ENCODE measurements around the gene FBXW8. TPM values are rescaled to one million over a fixed set of nuclear protein-coding genes. Genes with fewer than 3 reads are reported as not detected.

The FBXW8 gene
- total RNA-seq, 1 donor from 2014 or later: 12.8 TPM

DNA sequence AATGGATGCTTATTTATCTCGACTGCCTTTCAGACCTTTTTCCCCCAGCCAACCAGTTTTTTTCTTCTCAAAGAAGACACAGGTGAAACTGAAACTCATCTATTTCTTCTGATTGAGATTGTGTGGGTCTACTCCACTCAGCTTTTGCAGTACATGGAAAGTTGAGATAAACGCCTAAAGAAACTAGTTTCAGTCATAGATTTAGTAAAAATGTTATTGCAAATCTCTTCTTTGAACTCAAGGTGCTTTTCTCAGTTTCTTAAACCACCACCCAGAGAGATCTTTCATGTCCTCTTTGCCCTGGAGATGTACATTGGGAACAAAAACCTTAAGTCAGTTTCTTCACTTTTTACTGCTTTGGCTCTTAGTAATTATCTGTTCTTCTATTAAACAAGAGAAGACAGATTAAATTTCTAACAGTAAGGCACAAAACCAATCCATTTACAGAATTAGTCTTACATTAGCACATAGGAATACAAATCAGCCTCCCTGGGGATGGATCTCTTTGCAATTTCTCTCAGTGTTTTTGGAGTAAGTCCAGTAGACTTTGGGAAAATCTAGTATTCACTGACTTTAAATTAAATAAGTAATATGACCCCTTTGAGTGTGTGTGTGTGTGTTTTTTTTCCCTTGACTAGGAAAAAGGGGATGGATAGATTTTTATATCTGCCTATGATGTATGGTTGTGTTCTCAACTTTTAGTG, 11.6 kb downstream of the FBXW8 start:
- DNase-seq (ENCODE audit: low spot score): no peak

DNA sequence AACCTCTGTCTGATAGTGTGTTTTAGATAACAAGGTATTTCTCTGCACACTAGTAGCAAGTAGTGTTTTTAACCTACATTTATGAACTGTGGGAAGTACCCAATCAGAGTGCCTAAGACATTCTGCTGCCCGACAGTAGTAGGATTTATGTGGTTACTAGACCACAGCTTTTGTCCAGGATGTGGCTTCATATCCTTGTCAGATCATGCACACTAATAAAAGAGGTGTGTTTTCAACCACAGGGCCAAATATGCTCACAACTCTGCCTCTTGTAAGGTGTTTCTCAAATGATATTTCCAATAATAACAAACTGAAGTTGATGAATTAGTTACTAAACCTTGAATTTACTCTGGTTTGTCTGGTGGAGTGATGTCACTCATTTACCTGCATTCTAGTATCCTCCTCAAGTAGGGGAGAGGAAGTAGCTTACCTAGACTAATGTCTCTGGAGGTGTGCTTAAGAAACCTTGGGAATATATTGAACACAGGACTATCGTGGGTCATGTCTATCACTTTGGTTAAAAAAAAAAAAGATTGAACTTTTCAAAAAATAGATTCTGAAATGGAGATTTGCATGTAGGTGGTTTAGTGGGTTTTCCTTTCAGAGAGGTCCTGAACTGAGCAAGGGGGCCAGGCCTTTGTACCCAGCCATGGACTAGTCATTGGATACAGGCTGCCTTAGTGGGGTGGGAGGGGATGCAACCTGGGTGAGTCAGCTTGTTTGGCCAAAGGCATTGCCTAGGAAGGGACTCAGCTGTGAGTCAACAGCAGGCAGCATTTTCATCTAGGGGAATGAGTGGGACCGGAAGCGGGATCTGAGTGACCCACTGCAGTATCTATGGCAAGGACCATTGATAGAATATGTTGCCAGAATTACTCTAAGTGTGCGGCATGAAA, 14.1 kb downstream of the FBXW8 start:
- no peak for DNase-seq (ENCODE audit: low spot score)

- DNase-seq (ENCODE audit: low spot score): no peak
These were observed 15.8 kb downstream of the FBXW8 start for GRCh38 chr12:116926283-116927243.

DNA sequence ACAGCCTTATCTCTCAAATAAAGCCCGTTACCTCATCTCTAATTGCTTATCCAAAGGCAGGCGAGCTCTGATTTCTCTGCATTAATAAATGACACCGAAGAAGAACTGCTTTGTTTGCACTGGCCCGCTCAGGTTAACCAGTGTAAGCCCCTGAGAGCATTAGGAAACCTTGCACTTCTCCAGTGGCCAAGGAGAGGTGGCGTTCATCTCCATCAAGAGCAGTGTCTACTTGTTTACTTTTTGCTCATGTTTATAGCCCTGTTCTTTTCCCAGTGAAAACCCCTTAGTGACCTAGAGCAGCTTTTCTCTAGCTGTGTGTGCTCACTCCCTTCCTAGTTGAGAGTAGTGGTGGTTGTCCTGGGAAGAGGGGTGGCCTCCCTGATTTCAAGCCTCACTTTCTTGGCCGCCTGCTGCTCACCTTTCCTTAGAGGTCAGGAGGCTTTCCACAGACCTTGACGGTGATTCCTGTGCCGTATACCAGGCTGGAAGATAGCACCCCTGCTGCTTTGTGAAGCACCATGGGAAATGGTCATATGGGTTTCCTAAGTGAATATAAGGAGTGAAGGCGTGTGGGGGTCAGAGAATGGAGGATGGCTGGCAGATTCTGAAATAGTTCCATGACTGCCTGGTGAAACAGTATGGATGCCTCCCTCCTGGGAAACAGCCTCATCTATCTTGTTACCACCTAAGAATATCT, 16.6 kb downstream of the FBXW8 start:
- DNase-seq (ENCODE audit: low spot score): no peak

- no peak for DNase-seq (ENCODE audit: low spot score)
These were observed 17.8 kb downstream of the FBXW8 start for GRCh38 chr12:116928504-116928903.

DNA sequence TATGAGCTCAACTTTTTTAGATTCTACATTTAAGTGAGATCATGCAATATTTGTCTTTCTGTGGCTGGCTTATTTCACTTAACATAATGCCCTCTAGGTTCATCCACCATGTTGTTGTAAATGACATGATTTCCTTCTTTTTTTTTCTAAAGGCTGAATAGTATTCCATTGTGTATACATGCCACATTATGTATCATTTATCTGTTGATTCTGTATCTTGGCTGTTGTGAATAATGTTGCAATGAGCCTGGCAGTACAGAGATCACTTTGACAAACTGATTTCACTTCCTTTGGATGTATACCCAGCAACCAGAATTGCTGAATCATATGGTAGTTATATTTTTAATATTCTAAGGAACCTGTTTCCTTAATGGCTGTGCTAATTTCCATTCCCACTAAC, 19.1 kb downstream of the FBXW8 start:
- DNase-seq (ENCODE audit: low spot score): no peak

- no peak for DNase-seq (ENCODE audit: low spot score)
These were observed 20.9 kb downstream of the FBXW8 start for GRCh38 chr12:116931665-116932064.

- DNase-seq (ENCODE audit: low spot score): no peak
These were observed 22.3 kb downstream of the FBXW8 start for GRCh38 chr12:116933091-116933490.

GRCh38 chr12:116933512-116934246, 22.9 kb downstream of the FBXW8 start:
- DNase-seq (ENCODE audit: low spot score): no peak

DNA sequence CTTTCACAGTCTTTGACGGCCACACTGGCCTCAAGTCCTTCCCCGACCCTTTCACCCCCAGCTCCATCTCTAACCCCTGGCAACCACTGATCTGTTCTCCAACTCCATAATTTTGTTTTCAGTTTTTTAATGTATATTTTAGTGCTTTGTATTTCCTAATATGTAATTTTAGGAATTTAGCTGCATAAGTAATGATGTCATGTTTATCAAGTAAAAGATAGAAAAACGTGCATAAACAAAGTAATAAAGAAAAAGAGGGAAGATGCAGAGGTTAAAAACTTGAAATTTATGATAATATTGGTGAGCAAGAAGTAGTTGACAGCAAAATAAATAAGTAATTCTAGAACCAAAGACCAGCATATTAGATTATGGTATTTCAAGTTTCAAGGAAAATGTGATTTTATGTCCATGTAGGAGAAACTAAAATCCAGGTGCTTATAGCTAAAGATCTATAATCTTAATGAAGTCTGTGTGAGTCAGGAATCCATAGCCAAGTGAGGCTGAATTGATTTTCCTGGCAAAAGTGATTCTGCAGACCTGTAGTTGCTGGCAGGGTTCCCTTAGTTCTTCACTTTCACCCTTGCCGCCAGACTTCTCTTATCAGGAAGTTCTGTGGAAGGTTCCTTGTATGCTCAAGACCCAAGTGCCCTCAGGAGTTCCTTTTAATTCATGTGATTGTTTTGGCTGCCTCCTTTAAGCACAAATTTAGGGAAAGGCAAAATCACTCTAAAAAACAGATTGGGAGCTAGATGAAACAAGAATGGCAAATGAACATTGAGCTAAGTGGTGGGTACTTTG, 24.4 kb downstream of the FBXW8 start:
- DNase-seq (ENCODE audit: low spot score): no peak

GRCh38 chr12:116937640-116938039, 26.9 kb downstream of the FBXW8 start:
- DNase-seq (ENCODE audit: low spot score): no peak

DNA sequence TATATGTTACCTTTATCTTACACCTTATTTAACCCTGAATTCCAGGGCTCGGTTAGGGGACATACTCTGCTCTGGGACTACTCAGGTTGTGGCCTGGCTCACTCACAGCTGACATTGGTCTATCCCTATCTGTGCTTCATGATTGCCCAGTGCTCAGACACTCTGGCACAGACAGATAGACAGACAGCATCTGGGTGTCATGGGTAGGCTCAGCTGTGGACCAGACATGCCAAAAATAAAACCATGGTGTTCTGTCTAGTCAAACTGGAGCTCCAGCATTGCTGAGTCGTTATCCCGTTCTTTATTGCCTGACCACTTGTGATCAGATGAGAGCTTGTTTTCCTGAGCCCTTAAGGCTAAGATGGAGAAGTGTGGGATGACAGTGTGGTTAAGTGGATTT, 29.0 kb downstream of the FBXW8 start:
- DNase-seq (ENCODE audit: low spot score): no peak

- no peak for DNase-seq (ENCODE audit: low spot score)
These were observed 30.4 kb downstream of the FBXW8 start for GRCh38 chr12:116941188-116941587.

DNA sequence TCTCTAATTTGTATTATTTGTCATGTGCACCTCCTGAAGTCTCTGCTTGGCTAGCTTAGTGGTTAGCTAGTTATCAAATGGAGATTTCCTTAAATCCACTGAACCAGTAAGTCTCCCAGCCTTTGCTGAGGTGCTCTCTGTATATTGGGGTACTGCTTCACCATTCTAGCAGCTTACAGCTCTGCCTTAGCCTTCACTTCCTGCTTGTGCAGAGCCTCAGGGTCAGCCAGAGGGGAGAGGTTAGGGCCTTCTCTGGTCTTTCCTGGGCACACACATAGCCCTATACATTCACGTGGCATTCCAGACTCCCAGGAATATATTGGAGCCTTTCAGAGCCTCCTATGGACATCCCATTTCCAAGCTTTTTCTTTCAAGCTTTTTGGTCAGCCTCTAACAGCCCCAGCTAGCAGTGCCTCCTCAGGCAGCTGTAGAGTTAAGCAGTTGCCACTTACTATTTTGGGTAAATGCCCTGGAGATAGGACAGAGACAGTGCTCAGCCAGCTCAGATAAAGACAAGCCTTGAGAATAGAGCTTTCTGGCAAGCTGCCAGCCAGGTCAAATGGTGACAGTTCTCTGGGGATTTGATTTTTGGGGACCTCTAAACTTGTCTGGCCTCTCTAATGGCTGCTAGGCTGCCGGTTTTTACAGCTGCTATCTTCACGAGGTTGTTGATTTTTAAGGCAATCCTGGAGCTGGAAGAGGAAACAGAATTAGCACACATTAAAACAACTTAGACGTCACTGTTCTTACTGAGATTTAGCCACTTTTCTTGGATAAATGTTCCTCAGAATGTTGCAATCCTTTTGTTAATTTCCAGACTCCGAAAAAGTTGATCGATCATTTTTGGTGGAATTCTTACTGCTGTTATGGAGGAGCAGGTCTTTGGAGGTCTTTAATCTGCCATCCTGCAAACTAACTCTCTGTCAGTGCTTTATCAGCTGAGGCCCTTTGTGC, 32.9 kb downstream of the FBXW8 start:
- DNase-seq (ENCODE audit: low spot score): no peak

DNA sequence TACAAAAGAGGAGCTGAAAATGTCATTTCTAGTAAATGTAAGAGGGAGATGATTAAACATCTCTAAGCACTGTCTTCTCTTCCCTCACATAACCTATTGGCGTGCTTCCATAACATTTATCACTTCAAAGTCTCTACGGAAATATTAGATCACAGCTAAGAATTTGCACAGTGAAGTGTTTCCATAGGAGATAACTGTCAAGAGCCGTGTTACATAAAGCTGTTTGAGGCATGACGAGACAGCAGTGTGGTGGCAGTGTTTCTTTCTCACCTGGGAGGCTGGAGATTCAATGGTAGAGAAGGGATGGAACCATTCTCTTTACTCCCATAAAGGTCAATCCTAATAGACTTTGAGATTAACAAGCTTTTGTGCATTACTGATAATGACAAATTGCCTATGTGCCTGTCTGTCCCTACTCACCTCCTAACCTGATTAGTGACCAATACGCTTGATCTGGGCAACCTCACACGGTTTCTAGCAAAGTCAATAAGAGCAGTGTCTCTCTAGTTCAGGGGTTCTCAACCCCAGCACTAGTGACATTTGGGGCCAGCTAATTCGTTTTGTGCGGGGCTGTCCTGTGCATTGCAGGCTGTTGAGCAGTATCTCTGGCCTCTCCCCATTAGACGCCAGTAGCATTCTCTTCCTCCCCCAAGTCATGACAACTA, 35.3 kb downstream of the FBXW8 start:
- no peak for DNase-seq (ENCODE audit: low spot score)

GRCh38 chr12:116948298-116948697, 37.5 kb downstream of the FBXW8 start:
- DNase-seq (ENCODE audit: low spot score): no peak

GRCh38 chr12:116950628-116951325, 40.0 kb downstream of the FBXW8 start:
- DNase-seq (ENCODE audit: low spot score): no peak
